Panc1 (cell line): Measurements from ENCODE around the gene PTCD2. TPM values are rescaled to one million over a fixed set of nuclear protein-coding genes. Genes with fewer than 3 reads are reported as not detected.
"Not testable (repeated sequence)": the region's sequence is repeated elsewhere in the genome, so short reads cannot be mapped to it uniquely, and the experiment has no call there.

Source experiments
- ATAC-seq: fragments of 200-7000 bp; cut with Tn5 transposase; 2 replicates; pipeline ENCODE4 v1.9.1; 2020; ENCODE audit warnings: mild to moderate bottlenecking, moderate library complexity
- BruUV-seq: library from RNA; stranded (reverse); fragments of 400-500 nt; replicated peaks from 2 replicates; lab custom pipeline; 2021; lab: Mats Ljungman, UMichigan
- CTCF ChIA-PET: fragments of 300-600 bp; sonication (Branson Sonifier 250); formaldehyde crosslinking; loops from one replicate; lab custom pipeline; 2022; ENCODE audit warnings: antibody characterized with exemption; lab: Charles Lee
- POLR2A ChIA-PET: fragments of 300-600 bp; sonication (Branson Sonifier 250); formaldehyde crosslinking; loops from one replicate; lab custom pipeline; 2022; ENCODE audit warnings: antibody characterized with exemption; lab: Charles Lee
- DNase-seq: peaks from one replicate; pipeline ENCODE4 v3.0.0-alpha.2; 2010; ENCODE audit warnings: low read depth, low spot score
- H3K27ac ChIP-seq: 2 replicates; pipeline ENCODE4 v1.5.1; 2011; ENCODE audit warnings: mild to moderate bottlenecking, low read length, inconsistent platforms
- H3K27me3 ChIP-seq: fragments of 200-500 bp; sonication (Bioruptor generic); 2 replicates; pipeline ENCODE4 v1.6.0; 2014; ENCODE audit warnings: low read length, inconsistent platforms; ENCODE audit not compliant: control insufficient read depth, insufficient read depth
- H3K36me3 ChIP-seq: fragments of 200-500 bp; sonication (Bioruptor generic); 2 replicates; pipeline ENCODE4 v1.5.1; 2014; ENCODE audit warnings: inconsistent platforms, mild to moderate bottlenecking, low read length, moderate library complexity; ENCODE audit not compliant: control insufficient read depth, insufficient read depth
- H3K4me1 ChIP-seq: 2 replicates; pipeline ENCODE4 v1.5.1; 2011; ENCODE audit warnings: inconsistent platforms, mild to moderate bottlenecking, low read length, moderate library complexity; ENCODE audit not compliant: control insufficient read depth, insufficient read depth
- H3K4me3 ChIP-seq, 2 experiments: 2 replicates each; pipeline ENCODE4 v1.5.1; 2011 to 2012; ENCODE audit warnings: low read depth in 2 of 2, low read length in 2 of 2, mild to moderate bottlenecking in 2 of 2, inconsistent platforms in 1 of 2, moderate library complexity in 1 of 2
- H3K9me3 ChIP-seq: fragments of 200-500 bp; sonication (Bioruptor generic); 2 replicates; pipeline ENCODE4 v1.5.1; 2014; ENCODE audit warnings: low read depth, mild to moderate bottlenecking, inconsistent platforms, low read length, moderate library complexity; ENCODE audit not compliant: control insufficient read depth, insufficient read depth
- CTCF ChIP-seq: fragments of 450-650 bp; IDR thresholded peaks from 2 replicates; pipeline ENCODE4 v1.5.1; 2017; ENCODE audit warnings: mild to moderate bottlenecking
- POLR2AphosphoS5 ChIP-seq: IDR thresholded peaks from 2 replicates; pipeline ENCODE4 v1.6.1; 2012; ENCODE audit warnings: mild to moderate bottlenecking, low read depth, low read length, moderate library complexity
- REST ChIP-seq, 2 experiments: IDR thresholded peaks; 2 replicates each; pipeline ENCODE4 v1.6.1; 2011 to 2012; ENCODE audit warnings: low read depth in 2 of 2, control low read depth in 1 of 2, low read length in 1 of 2, mild to moderate bottlenecking in 1 of 2, moderate library complexity in 1 of 2; ENCODE audit not compliant: insufficient read depth in 1 of 2
- SIN3A ChIP-seq: IDR thresholded peaks from 2 replicates; pipeline ENCODE4 v1.6.1; 2012; ENCODE audit warnings: low read depth, mild to moderate bottlenecking, low read length, moderate library complexity, borderline replicate concordance; ENCODE audit not compliant: insufficient read depth
- TCF7L2 ChIP-seq: IDR thresholded peaks from 2 replicates; pipeline ENCODE4 v1.6.1; 2011; ENCODE audit warnings: mild to moderate bottlenecking, low read depth, low read length, inconsistent platforms
- in situ Hi-C: cut with HindIII; loops from 2 replicates; pipeline ENCODE4 v1.10.0; 2016; ENCODE audit warnings: low sequenced_read_pairs, low pct_unique_long_range_greater_than_20kb
- intact Hi-C: fragments of 100-400 bp; cut with micrococcal nuclease; formaldehyde crosslinking; loops from one replicate; pipeline ENCODE4 v1.10.0; 2022; ENCODE audit not compliant: unreplicated experiment
- total RNA-seq: library from RNA; stranded (reverse); gene quantifications from one replicate; pipeline ENCODE4 v1.2.1, GENCODE V29; 2021; ENCODE audit not compliant: unreplicated experiment

The PTCD2 gene
- total RNA-seq, 1 experiment from 2014 or later: 13.0 TPM

DNA sequence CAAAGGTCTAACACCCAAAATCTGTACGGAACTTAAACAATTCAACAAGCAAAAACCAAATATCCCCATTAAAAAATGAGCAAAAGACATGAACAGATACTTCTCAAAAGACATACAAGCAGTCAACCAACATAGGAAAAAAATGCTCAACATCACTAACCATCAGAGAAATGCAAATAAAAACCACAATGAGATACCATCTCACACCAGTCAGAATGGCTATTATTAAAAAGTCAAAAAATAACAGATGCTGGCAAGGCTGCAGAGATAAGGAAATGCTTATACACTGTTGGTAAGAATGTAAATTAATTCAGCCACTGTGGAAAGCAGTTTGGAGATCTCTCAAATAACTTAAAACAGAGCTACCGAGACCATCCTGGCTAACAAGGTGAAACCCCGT, 22.0 kb upstream of the PTCD2 start:
- intact Hi-C loops: not testable (repeated sequence)

GRCh38 chr5:72298711-72299110, 21.5 kb upstream of the PTCD2 start:
- no peaks in the 10 kb centered on the region for H3K27me3 ChIP-seq
- DNase-seq: no peak
- ChIA-PET CTCF (no interaction called here), POLR2A (no interaction called here)
- in situ Hi-C loops (no loop called here), intact Hi-C loops (no loop called here)
- H3K4me3 ChIP-seq: no peak overlapping the region
- peaks cover 14% of the 10 kb centered on the region for H3K36me3 ChIP-seq
- BruUV-seq: no TSS peak
- TF ChIP-seq CTCF (no peak), REST (IDR thresholded peaks at IDR 0.05; ENCODE audit: insufficient read depth in 1 of 2, low read depth in 2 of 2, low read length in 1 of 2) (no peak), POLR2AphosphoS5 (no peak), TCF7L2 (no peak), SIN3A (no peak)
- no peak for ATAC-seq
- peaks cover 3% of the 10 kb centered on the region; the same call in 1 of the 2 replicates for H3K4me1 ChIP-seq
- H3K27ac ChIP-seq: no peak overlapping the region
- H3K9me3 ChIP-seq: no peaks in the 10 kb centered on the region

More for the DNA sequence above, 22.0 kb upstream of the PTCD2 start:
- peaks cover 17% of the 10 kb centered on the region for H3K36me3 ChIP-seq
- H3K9me3 ChIP-seq, H3K27me3 ChIP-seq, POLR2A ChIA-PET, in situ Hi-C loops, CTCF ChIA-PET, H3K27ac ChIP-seq, BruUV-seq, H3K4me1 ChIP-seq, H3K4me3 ChIP-seq, ATAC-seq, DNase-seq: not testable (repeated sequence)

DNA sequence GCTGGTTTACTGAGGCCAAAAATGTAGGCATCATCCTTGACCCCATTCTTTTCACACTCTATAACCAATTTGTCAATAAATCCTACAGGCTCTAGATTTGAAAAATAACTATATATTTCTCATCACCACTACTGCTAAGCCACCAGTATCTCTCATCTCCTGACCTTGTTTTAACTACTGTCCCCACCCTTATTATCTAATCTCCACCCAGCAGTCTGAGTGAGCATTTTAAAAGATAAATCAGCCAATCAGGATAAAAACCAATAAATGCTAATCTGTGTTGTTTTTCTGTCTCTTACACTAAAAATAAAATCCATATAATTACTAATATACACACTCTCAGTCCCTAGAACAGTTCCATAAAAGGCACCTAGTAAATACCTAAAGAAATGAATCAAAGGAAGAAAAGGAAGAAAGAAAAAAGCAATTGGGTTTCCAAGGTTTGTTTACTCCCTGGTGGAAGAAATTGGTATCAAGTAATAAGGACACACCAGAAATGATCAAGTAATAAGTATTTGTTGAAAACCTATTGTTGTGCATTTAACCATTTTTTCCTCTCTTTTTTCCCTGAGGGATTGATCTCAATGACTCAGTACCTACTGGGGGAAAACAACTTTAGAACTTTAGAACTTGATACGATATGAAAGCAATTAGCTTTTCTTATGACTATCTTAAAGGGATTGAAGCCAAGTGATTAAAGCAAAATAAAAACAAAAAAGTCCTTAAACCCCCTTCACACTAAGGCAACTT, 19.4 kb upstream of the PTCD2 start:
- CTCF ChIA-PET: no interaction called here
- H3K27me3 ChIP-seq: no peaks in the 10 kb centered on the region

More for the DNA sequence above, 19.4 kb upstream of the PTCD2 start:
- TF ChIP-seq CTCF: no peak
- no peak for TF ChIP-seq REST (IDR thresholded peaks at IDR 0.05; ENCODE audit: insufficient read depth in 1 of 2, low read depth in 2 of 2, low read length in 1 of 2)
- Histone ChIP-seq H3K36me3 (peaks cover 9% of the 10 kb centered on the region), H3K4me3 (no peak overlapping the region), H3K27ac (no peak overlapping the region), H3K9me3 (no peaks in the 10 kb centered on the region), H3K4me1 (peaks cover 17% of the 10 kb centered on the region)
- no peak for ATAC-seq
- DNase-seq: no peak
- in situ Hi-C loops (no loop called here), intact Hi-C loops (no loop called here)
- no TSS peak for BruUV-seq
- POLR2A ChIA-PET: no interaction called here
